ENCODE results near the gene RAD51B.

The RAD51B gene

DNA sequence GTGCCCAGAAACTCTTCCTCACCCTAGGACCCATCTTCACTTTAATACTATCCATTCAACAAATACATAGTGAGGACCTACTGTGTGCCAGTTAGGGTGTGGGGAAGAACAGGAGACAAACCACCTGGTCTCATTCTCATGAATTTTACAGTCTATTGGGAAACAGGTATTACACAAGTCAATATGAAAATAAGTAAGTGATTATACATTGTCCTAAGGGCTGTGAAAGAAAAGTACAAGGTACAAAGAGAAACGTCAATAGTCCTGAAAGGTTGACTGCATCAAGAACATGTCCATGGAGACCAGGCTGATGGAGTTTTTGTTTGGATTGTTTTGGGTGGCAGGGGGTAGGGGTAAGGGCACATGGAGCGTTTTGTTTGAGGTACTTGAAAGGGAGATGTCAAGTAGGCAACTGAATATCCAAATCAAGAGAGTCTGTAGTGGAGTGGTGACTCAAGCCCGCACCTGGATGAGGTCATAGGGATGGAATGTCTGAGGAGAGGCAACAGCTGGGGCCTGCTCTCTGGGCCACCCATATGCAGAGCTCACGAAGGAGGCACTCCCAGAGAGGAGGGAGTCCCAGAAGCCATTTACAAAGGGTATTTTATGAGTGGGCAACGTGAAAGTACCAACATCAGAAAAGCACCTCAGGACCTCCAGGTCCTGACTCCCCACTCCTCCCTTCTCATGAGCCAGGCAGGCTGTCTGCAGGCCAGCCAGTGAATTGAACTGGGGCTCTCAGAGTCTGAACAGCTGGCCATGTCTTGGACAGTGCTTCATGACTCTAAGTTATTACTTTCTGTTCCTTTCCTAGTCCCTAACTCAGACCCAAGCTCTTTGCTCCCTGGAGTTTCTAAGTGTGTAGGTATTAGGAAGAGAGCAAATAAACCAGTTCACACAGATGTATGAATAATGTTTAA, 701.3 kb downstream of the RAD51B start:
- TF ChIP-seq, protein P1, sequence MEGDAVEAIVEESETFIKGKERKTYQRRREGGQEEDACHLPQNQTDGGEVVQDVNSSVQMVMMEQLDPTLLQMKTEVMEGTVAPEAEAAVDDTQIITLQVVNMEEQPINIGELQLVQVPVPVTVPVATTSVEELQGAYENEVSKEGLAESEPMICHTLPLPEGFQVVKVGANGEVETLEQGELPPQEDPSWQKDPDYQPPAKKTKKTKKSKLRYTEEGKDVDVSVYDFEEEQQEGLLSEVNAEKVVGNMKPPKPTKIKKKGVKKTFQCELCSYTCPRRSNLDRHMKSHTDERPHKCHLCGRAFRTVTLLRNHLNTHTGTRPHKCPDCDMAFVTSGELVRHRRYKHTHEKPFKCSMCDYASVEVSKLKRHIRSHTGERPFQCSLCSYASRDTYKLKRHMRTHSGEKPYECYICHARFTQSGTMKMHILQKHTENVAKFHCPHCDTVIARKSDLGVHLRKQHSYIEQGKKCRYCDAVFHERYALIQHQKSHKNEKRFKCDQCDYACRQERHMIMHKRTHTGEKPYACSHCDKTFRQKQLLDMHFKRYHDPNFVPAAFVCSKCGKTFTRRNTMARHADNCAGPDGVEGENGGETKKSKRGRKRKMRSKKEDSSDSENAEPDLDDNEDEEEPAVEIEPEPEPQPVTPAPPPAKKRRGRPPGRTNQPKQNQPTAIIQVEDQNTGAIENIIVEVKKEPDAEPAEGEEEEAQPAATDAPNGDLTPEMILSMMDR (IDR thresholded peaks at IDR 0.05; ENCODE audit: insufficient read depth, low read length, poor library complexity, severe bottlenecking) = no peak
- Histone ChIP-seq H3K36me3 (ENCODE audit: control insufficient read depth, insufficient read depth, low read length) (no peaks in the 10 kb centered on the region), H3K27me3 (replicated peaks; ENCODE audit: control insufficient read depth, insufficient read depth, low read length) (no peaks in the 10 kb centered on the region), H3K4me3 (replicated peaks; ENCODE audit: low read depth, low read length) (no peak overlapping the region)
- no peak for DNase-seq (ENCODE audit: extremely low read depth, insufficient read length)

DNA sequence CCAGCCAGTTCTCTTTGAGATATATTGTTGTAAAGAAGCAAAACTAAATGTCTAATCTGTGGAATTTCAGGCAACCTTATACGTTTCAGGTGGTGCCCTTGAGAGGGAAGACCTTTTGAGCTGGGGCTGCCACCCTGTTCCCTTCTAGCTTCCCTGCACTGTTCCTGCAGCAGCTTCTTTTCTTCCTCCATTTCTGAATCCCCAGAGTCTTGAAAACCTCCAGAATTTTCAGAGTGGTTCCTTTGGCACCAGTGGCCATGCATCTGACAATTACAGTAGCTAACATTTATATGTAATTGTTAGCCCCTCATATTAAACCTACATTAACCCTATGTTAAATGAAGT, 702.0 kb downstream of the RAD51B start:
- no peaks in the 10 kb centered on the region for H3K36me3 ChIP-seq (ENCODE audit: control insufficient read depth, insufficient read depth, low read length)
- no peaks in the 10 kb centered on the region for H3K27me3 ChIP-seq (replicated peaks; ENCODE audit: control insufficient read depth, insufficient read depth, low read length)
- TF ChIP-seq, protein P1 (IDR thresholded peaks at IDR 0.05; ENCODE audit: insufficient read depth, low read length, poor library complexity, severe bottlenecking) = no peak
- H3K4me3 ChIP-seq (replicated peaks; ENCODE audit: low read depth, low read length) = no peak overlapping the region
- no peak for DNase-seq (ENCODE audit: extremely low read depth, insufficient read length)

DNA sequence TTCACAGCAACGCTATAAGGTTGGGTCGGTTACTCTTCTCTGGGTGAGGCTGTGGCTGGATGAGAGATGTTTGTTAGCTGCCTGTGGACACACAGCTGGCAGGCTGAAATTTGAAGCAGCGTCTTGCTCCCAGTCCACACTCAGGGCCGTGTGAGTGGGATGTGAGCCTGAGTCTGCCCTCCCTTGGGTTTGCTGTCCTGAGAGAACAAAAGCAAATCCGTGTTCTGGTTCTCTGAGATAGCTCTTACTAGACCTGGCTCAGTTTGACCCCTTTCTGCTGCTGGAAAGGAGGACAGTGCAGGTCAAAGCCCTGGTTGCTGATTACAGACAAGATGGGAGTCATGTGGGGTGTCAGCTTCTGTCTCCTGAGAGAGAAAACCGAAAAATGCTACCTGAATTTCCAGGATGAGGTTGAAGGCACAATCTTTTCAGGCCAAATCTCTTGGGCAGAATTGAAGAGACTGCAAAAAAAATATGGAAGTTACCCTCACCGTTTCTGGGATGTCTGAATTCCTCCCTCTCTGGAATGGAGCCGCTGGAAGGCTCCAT, 702.5 kb downstream of the RAD51B start:
- H3K4me3 ChIP-seq (replicated peaks; ENCODE audit: low read depth, low read length) = no peak overlapping the region
- H3K36me3 ChIP-seq (ENCODE audit: control insufficient read depth, insufficient read depth, low read length) = no peaks in the 10 kb centered on the region
- TF ChIP-seq, protein P1 (IDR thresholded peaks at IDR 0.05; ENCODE audit: insufficient read depth, low read length, poor library complexity, severe bottlenecking) = no peak
- no peaks in the 10 kb centered on the region for H3K27me3 ChIP-seq (replicated peaks; ENCODE audit: control insufficient read depth, insufficient read depth, low read length)
- DNase-seq (ENCODE audit: extremely low read depth, insufficient read length) = no peak

DNA sequence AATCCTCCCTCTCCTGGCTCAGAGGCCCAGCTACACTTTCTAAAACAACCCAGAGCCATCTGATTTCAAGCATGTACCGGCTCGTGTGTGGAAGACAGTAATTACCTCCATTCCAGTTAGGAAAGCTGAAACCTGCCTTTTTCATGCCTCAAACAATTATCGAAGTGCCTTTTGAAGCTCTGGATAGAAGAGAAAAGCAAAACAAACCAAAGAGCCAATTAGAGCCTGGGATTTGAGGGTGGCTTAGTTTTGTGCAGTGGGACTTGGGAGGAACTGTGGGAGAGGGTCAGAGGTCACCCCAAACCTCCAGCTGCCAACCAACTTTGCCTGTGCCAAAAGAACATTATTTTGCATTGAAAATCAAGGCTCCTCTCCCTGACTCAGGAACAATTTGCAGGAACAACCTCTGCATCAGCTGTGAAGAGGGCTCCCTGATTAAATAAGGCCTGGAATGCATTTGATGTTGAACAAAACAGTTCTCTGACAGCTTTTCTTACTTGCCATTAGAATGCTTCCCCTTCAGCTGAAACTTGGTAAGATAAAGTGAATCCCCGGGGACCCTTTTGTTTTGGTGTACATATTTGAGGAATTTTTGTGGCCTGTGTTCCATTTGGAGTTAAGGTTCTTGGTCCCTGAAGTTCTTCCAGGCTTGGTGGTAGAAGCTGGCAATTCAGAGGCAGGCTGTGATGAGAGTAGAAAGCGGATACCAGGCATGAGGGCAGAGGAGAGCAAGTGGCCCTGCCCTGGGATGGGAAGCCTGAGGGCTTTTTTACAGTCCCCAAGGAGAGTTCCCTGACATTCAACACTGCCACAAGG, 703.1 kb downstream of the RAD51B start:
- Histone ChIP-seq H3K36me3 (ENCODE audit: control insufficient read depth, insufficient read depth, low read length) (no peaks in the 10 kb centered on the region), H3K4me3 (replicated peaks; ENCODE audit: low read depth, low read length) (no peak overlapping the region), H3K27me3 (replicated peaks; ENCODE audit: control insufficient read depth, insufficient read depth, low read length) (no peaks in the 10 kb centered on the region)
- TF ChIP-seq, protein P1 (IDR thresholded peaks at IDR 0.05; ENCODE audit: insufficient read depth, low read length, poor library complexity, severe bottlenecking) = no peak
- DNase-seq (ENCODE audit: extremely low read depth, insufficient read length) = no peak

DNA sequence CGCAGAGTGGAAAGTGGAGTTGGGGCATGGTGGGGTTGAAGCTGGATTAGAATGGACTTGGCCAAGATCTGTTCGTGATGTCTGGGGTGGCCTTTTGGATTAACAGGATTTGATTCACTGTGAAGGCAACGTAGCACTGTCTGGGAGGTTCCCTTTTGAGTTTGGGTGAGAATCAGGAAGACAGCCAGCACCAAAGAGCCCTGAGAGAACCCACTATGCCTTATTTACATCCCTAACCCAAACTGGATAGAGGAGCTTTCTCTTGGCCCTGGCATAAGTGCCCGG, 703.7 kb downstream of the RAD51B start:
- H3K4me3 ChIP-seq (replicated peaks; ENCODE audit: low read depth, low read length) = no peak overlapping the region
- no peak for DNase-seq (ENCODE audit: extremely low read depth, insufficient read length)
- no peaks in the 10 kb centered on the region for H3K27me3 ChIP-seq (replicated peaks; ENCODE audit: control insufficient read depth, insufficient read depth, low read length)
- no peaks in the 10 kb centered on the region for H3K36me3 ChIP-seq (ENCODE audit: control insufficient read depth, insufficient read depth, low read length)
- TF ChIP-seq, protein P1 (IDR thresholded peaks at IDR 0.05; ENCODE audit: insufficient read depth, low read length, poor library complexity, severe bottlenecking) = no peak
